ENCODE data around the gene CYTH4.

Gene CYTH4

GRCh38 chr22:37285937-37286336, 3.6 kb downstream of the CYTH4 start:
- no peak overlapping the region for H3K4me3 ChIP-seq (ENCODE audit: low read depth, low read length)
- TF ChIP-seq, protein P1, sequence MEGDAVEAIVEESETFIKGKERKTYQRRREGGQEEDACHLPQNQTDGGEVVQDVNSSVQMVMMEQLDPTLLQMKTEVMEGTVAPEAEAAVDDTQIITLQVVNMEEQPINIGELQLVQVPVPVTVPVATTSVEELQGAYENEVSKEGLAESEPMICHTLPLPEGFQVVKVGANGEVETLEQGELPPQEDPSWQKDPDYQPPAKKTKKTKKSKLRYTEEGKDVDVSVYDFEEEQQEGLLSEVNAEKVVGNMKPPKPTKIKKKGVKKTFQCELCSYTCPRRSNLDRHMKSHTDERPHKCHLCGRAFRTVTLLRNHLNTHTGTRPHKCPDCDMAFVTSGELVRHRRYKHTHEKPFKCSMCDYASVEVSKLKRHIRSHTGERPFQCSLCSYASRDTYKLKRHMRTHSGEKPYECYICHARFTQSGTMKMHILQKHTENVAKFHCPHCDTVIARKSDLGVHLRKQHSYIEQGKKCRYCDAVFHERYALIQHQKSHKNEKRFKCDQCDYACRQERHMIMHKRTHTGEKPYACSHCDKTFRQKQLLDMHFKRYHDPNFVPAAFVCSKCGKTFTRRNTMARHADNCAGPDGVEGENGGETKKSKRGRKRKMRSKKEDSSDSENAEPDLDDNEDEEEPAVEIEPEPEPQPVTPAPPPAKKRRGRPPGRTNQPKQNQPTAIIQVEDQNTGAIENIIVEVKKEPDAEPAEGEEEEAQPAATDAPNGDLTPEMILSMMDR (IDR thresholded peaks at IDR 0.05; ENCODE audit: borderline replicate concordance, insufficient read depth, low read depth, low read length): no peak

DNA sequence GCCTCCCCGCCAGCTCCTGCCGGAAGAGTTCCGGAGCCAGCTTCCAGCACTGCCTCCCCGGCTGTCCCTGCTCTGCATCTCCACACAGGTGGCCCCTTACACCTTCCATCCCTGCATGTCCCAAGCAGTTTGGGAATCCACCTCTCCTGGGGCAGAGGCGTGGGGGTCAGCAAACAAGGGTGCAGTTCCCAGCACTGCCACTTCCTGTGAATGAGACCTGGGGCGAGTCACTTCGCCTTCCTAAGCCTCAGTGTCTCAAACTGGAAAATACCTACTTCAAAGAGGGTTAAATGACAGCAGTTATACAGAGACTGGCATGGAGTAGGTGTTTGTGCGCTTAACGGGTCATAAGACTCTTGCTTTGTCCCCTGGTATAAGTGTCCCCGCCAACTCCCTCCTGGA, 5.2 kb downstream of the CYTH4 start:
- TF ChIP-seq, protein P1 (IDR thresholded peaks at IDR 0.05; ENCODE audit: borderline replicate concordance, insufficient read depth, low read depth, low read length): no peak
- H3K4me3 ChIP-seq (ENCODE audit: low read depth, low read length): no peak overlapping the region

DNA sequence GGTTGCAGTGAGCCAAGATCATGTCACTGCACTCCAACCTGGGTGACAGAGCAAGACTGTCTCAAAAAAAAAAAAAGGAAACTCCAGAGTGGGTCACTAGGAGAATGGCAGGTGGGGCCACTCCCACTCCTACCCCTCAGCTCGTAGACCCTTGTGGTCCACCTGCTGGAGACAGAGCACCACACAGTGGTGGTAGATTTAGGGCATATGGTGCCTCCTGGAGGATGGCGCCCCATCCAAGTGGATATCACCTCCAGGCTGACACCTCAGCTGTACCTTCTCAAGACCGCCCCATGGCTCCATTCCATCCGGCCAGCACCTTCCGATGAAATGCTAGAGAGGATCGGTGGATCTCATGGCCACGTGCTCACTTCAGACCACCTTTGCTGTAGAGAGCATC, 6.2 kb downstream of the CYTH4 start:
- TF ChIP-seq, protein P1 (IDR thresholded peaks at IDR 0.05; ENCODE audit: borderline replicate concordance, insufficient read depth, low read depth, low read length): no peak
- H3K4me3 ChIP-seq (ENCODE audit: low read depth, low read length): no peak overlapping the region

DNA sequence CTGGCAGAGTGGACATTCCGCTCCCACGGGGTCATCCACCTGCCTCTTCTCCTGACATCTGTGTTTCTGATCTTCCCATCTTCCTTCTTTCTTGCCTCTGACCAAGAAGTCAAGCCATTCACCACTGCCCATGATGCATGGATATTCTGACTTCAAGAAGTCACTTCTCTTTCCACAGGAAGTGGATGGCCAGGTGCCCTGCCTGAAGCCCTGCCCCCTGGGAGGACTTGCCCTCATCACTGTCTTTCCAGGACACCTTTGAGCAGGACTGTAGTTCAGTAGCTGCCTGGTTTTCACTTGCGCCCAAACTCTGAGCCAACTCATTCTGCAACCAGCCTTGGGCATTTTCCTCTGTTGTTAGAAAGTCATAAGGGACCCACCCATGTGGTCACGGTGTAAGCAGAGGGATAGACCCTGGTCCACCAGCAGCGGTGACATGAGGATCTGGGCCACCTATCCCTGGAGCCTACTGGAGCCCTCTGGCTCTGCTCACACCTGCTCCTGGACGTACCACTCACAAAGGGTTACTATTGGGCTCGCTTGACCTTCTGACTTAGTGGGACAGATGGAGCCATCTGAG, 6.9 kb downstream of the CYTH4 start:
- TF ChIP-seq, protein P1 (IDR thresholded peaks at IDR 0.05; ENCODE audit: borderline replicate concordance, insufficient read depth, low read depth, low read length): no peak
- no peak overlapping the region for H3K4me3 ChIP-seq (ENCODE audit: low read depth, low read length)

DNA sequence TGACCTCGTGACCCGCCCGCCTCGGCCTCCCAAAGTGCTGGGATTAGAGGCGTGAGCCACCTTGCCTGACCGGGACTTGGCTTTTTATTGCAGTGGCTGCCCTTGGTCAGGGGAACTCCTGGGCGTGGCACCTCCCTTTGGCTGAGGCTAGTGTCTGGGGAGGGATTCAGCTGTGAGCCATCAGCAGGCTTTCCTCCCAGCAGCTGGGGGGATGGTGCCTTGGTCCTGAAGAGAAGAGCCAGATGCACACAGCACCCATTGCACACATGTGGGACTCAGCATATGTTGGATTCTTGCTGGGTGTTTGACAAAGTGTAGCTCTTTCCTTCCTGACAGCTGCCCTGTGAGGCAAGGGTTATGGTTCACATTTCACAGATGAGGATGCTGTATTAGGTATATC, 8.4 kb downstream of the CYTH4 start:
- no peak overlapping the region for H3K4me3 ChIP-seq (ENCODE audit: low read depth, low read length)
- TF ChIP-seq, protein P1 (IDR thresholded peaks at IDR 0.05; ENCODE audit: borderline replicate concordance, insufficient read depth, low read depth, low read length): no peak

- TF ChIP-seq, protein P1 (IDR thresholded peaks at IDR 0.05; ENCODE audit: borderline replicate concordance, insufficient read depth, low read depth, low read length): no peak
Observed at GRCh38 chr22:37291559-37292298, 9.4 kb downstream of the CYTH4 start.

DNA sequence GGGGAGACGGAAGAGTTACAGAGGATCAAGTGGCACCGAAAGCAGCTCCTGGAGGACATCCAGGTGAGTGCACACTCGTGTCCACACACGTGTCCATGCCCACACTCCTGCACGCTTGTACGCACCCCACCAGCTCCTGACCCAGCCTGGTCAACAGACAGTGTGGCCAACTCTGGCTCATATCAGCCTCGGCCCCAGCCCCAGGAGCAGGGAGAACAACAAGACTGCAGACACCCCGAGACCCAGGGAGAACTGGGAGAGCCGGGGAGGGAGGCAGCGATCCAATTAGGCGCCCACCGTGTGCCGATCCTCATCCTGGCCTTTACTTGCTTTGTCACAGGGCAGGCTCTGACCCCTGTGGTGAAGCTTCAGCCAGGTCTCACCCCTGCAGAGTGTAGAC, 10.3 kb downstream of the CYTH4 start:
- no peak overlapping the region for H3K4me3 ChIP-seq (ENCODE audit: low read depth, low read length)
- TF ChIP-seq, protein P1 (IDR thresholded peaks at IDR 0.05; ENCODE audit: borderline replicate concordance, insufficient read depth, low read depth, low read length): no peak

More at GRCh38 chr22:37291559-37292298, 9.4 kb downstream of the CYTH4 start:
- H3K4me3 ChIP-seq (ENCODE audit: low read depth, low read length): no peak overlapping the region

All from GM12875 (cell line).